Mesenteric fat pad (tissue), 1 donor: ENCODE results near the gene IL37. TPM values are rescaled to one million over a fixed set of nuclear protein-coding genes. Genes with fewer than 3 reads are reported as not detected.

ENCODE experiments used
- DNase-seq: peaks from one replicate; pipeline ENCODE4 v3.0.0-alpha.2; 2020; ENCODE audit warnings: low spot score
- total RNA-seq: library from RNA; stranded (reverse); fragmentation: NEBNext Ultra II Directional; extraction: Animal tissue kit (Norgen Biotek cat#: 25700); gene quantifications from one replicate; pipeline ENCODE4 v1.2.1, GENCODE V29; 2021
- donor health status: DM: yes; HTN: yes; CAD: no.

The IL37 gene
- total RNA-seq, 1 donor from 2014 or later, result not detected

DNA sequence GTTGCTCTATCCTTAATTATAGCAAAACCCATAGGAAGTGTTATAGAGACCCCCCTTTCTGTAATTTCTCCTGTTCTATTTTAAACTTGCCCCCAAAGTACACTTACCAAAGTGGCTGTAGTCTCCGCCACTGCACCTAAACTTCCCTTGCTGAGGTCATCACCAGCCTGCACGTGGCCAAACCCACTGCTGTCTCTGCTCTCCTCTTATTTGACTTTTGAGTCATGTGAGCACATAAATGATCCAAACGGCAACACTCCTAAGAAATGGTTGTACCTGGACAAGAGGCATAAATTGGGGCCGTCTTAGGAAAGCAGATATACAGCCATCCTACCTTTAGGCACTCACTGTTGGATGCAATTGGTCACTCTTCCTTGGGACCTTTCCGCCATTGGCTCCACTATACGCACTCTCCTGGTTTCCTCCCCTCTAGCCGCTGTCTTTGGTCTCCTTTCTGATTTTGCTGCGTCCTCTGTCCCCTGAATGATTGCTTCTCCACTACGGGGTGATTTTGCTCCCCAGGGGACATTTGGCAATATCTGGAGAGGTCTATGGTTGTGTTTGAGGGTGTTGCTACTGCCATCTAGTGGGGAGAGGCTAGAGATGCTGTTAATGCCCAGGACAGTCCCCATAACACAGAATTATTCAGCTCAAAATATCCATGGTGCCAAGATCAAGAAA, 47.6 kb downstream of the IL37 start:
- DNase-seq, result no peak

DNA sequence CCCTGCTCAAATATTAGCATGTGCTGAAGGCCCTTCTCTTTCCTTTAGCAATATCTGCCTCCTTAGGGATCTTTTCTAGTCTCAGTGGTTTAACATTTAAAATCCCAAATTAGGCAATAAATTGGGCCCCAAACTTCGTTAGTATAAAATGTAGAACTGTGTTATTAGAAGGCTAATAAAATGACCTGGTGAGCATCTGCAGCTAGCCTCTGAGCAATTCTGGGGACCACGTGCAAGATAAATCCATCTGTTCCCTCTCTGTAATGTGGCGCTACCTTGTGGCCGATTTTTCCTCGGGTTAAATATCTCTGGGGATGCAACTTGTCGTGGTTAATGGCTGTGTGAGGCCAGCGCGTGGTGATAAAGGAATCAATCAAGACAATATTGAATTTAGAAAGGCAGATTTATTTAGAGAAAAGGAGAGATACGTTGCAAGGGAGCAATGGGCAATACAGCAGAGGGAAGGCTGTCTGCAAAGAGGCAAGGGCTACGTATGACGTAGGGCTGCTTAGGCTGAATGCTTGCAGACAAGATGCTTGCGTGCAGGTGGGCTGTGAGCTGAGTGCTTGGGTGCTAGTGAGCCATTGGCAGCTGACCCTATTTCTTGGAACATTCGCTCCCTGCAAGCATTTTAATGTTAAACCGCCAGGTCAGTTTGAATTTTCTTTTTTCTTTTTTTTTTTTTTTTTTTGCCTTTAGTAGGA, 48.3 kb downstream of the IL37 start:
- DNase-seq, result no peak

DNA sequence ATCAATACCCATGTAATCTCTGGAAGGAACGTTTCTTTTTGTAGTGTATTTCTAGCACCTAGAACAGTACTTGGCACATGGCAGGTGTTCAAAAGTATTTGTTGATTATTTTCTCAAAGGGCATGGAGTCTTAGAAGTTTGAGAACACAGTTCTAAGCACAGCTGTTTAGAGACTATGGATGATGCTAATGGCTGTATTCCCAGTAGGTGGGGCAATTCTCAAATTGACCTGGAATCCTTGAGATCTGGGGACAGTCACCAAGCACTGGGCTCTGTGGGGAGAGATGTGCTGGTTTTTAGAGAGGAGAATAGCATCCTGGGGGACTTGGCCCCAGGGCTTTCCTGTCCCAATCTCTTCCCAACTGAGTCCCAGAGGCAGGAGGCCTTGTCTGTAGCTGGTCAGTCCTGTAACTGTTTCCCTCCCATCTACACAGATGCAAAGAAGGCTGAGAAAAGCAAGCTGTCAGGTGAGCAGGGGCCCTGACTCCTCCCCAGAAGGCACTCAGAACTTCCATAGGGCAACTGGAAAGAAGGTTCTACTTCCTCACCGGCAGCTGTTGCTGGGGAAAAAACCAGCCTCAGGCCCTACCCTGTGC, 49.4 kb downstream of the IL37 start:
- no peak for DNase-seq

DNA sequence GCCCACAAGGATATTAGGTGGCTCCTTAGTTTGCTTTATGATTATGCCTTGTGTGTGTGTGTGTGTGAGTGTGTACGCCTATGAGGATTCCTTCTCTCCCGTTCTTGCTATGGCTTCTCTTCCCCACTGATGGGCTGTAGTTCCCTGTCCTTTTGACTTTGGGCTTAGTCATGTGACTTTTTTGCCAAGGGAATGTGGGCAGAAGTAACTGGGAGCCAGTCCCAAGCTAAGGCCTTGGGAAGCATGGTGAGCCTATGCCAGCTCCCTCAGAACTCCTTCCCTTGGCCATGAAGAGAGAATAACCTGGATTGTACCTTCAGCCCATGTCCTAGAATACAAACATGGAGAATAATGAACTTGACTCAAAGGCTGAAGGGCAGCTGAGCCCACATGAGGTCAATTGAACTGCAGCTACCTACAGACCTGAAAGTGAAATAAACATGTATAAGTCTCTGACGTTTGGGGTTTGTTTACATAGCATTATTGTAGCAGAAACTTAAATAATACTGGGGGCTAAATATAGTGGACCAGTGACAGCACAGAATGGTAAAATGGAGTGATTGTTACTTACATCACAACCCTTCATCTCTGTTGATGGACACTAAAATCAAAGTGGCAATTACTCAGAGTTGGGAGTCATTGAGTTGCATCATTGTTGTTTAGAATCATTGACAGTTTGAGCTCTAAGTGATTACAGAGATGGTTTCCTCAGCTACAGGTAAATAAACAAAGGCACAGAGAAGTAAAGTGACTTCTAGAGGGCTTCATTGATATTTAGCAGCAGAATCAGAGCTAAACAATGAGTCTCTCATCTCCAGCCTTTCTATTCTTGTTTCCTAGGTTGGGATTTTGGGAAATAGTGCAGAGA, 51.6 kb downstream of the IL37 start:
- DNase-seq, result no peak

DNA sequence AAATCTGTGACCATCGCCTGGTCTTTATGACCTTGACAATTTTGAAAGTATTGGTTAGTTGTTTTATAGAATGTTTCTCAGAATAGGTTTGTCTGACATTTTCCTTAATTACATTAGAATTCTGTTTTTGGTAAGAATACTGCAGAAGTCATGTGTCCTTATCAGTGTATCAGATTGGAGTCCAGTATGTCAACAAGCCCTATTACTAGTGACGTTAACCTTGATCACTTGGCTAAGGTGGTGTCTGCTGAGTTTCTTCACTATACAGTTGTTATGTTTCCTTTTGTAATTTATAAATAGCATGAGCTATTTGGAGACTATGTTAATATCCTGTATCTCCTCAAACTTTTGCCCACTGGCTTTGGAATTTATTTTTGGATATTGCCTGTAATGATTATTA, 56.1 kb downstream of the IL37 start:
- no peak for DNase-seq

Other genes starting within 250 kb of the IL37 start
- not detected for gene NT5DC4, start 190.1 kb upstream of the IL37 start, total RNA-seq
- gene CKAP2L, start 146.6 kb upstream of the IL37 start, total RNA-seq, result not detected
- not detected for gene IL1A, start 126.7 kb upstream of the IL37 start, total RNA-seq
- gene IL1B, start 74.4 kb upstream of the IL37 start, total RNA-seq, result 8.2 TPM
- gene IL36G, start 66.8 kb downstream of the IL37 start, total RNA-seq, result not detected
- gene IL36A, start 94.3 kb downstream of the IL37 start, total RNA-seq, result not detected
- gene IL36B, start 141.7 kb downstream of the IL37 start, total RNA-seq, result not detected
- not detected for gene IL36RN, start 148.0 kb downstream of the IL37 start, total RNA-seq
- gene IL1F10, start 156.8 kb downstream of the IL37 start, total RNA-seq, result not detected
- 8.9 TPM for gene IL1RN, start 216.4 kb downstream of the IL37 start, total RNA-seq